Coronary artery (tissue), 2 donors: ENCODE data around the gene FPR1.

Experiments
- DNase-seq: peaks from one replicate; pipeline ENCODE4 v3.0.0-alpha.2; 2017; ENCODE audit warnings: low spot score
- H3K27ac ChIP-seq, 2 donors: fragments of 200-600 bp; sonication (generic); one replicate each; pipeline ENCODE4 v1.5.1; 2016 to 2019
- H3K4me3 ChIP-seq: fragments of 200-600 bp; sonication (generic); 2 replicates; pipeline ENCODE4 v1.5.1; 2016; ENCODE audit warnings: mild to moderate bottlenecking, moderate library complexity
- TF ChIP-seq, protein P1 (sequence below): fragments of 200-600 bp; sonication (generic); IDR thresholded peaks from one replicate; pipeline ENCODE4 v1.5.1; 2019; ENCODE audit warnings: antibody characterized with exemption

Gene FPR1

DNA sequence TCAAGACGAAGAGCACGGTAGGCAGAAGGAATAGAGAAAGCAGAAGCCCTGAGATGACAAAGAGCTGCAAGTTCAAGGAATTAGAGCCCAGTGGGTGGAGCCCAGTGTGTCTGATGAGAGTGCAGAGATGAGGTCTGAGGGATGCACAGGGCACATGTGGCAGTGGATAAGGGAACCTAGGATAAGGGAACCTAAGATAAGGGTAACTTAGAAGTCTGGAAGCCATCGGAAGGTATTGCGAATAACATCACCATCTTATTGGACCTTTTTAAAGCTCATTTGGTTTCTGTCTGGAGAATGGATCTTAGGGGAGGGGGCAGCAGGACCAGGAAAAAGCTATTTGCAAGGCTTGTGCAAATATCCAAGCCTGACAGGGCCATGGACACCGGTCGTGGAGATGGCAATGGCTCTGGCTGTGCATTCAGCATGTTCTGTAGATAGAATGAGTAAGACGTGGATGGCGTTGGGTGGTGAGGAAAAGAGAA lies 44.6 kb upstream of the FPR1 start:
- Histone ChIP-seq H3K4me3 (peak overlapping the region; percentile 53), H3K27ac (peak overlapping the region in 1 of 2 donors; percentile 66)
- TF ChIP-seq, protein P1, sequence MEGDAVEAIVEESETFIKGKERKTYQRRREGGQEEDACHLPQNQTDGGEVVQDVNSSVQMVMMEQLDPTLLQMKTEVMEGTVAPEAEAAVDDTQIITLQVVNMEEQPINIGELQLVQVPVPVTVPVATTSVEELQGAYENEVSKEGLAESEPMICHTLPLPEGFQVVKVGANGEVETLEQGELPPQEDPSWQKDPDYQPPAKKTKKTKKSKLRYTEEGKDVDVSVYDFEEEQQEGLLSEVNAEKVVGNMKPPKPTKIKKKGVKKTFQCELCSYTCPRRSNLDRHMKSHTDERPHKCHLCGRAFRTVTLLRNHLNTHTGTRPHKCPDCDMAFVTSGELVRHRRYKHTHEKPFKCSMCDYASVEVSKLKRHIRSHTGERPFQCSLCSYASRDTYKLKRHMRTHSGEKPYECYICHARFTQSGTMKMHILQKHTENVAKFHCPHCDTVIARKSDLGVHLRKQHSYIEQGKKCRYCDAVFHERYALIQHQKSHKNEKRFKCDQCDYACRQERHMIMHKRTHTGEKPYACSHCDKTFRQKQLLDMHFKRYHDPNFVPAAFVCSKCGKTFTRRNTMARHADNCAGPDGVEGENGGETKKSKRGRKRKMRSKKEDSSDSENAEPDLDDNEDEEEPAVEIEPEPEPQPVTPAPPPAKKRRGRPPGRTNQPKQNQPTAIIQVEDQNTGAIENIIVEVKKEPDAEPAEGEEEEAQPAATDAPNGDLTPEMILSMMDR: no peak
- DNase-seq: no peak

DNA sequence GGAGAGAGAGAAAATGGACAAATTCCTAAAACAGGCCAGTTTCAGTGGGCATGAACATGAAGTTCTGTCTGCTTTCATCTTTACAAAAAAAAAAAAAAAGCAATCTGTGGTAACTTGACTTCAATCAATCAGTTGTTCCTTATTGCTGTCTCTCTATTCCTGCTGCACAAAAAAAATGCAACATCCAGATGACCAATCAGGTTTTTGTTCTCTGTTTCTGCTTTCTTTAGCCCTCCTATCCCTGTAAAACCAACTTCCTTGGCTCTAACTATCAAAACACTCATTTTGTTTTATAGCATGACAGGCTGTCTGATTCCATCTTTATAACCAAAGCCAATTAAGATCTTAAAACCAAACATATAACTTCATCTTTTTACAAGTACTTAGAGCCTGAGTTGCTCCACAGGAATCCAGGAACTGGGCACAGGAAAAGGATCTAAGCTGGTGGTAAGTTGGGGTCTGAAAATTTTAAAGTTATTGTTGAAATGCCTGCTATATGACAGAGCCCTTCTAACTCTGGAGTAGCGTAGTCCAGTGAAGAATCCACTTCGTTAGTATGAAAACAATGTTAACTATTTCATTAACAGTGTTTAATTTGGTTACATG lies 43.3 kb upstream of the FPR1 start, which contains the start of gene FPR3:
Gene FPR3 (plus strand): TSS at position 273 of the 606 bp plus-strand sequence. CDS start 28,592 bp downstream, outside the sequence.
- no peak for DNase-seq
- TF ChIP-seq, protein P1: no peak
- H3K4me3 ChIP-seq: peak within 1 kb of the TSS; percentile 53
- H3K27ac ChIP-seq: peak within 1 kb of the TSS in 1 of 2 donors; percentile 49

DNA sequence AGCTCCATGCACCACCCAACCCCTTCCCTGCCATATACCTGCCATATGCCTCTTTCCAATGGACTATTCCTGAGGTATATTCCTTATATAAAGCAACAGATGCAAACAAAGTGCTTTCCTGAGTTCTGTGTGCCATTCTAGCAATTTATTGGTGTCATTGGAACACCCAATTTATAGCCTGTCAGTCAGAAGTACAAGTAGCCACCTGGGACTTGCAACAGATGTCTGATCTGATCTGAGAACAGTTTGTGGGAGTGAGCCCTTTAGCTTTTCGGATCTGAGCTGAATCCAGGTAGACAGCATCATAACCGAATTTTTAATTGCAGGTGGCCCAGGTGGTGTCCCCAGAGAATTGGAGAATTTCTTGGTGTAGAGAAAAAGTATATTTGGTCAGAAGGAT lies 42.3 kb upstream of the FPR1 start:
- H3K27ac ChIP-seq: no peak overlapping the region
- TF ChIP-seq, protein P1: no peak
- H3K4me3 ChIP-seq: no peak overlapping the region
- no peak for DNase-seq

DNA sequence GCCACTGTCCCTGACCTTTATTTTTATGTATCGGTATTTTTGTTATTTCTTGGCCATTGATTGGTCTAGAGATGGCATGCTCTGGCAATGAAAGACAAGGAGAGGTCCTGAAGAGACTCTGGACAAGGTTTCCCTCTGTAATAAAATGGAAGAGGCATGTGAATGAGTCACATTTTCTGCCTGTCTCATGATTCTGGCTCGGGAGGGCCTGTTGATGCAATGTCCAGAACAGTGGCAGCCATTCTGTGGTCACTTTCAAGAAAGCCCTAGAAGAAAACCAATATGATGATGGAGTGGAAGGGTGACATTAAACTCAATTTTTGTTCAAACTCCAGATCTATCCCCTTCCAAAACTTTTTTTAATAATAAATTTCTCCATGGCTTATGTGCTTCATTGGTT lies 41.3 kb upstream of the FPR1 start:
- H3K27ac ChIP-seq: no peak overlapping the region
- TF ChIP-seq, protein P1: no peak
- no peak overlapping the region for H3K4me3 ChIP-seq
- DNase-seq: no peak

DNA sequence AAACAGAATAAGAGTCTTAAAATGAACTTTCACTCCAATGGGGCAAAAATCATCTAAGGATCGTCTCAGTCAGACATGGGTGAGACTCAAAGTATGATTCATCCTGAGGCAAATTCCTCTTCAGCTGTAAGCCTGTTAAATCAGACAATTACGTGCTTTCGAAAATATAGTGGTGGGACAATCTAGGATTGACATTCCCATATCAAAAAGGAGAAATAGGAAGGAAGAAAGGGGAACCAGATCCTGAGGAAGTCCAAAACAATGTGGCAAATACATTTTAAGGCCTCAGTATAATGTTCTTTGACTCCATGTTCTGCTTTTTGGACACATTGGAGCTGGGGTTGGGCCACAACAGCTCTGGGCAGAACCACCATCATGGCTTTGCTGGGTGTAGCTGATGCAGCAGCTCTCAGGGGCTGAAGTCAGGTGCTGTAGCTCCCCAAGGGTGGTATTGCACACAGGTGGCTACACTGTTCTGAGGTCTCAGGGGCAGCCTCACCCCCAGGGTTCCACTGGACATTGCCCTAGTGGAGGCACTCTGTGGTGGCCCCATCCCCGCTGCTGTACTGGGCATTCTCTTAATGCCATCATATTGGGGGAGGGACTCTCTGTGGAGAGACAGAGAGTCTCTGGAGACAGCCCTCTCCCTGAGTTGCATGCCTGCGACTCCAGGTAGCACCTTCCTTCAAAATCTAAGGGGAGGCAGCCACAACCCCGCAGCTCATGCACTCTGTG lies 37.5 kb upstream of the FPR1 start:
- TF ChIP-seq, protein P1: no peak
- no peak overlapping the region for H3K4me3 ChIP-seq
- DNase-seq: no peak
- H3K27ac ChIP-seq: peak overlapping the region in 1 of 2 donors; percentile 74

DNA sequence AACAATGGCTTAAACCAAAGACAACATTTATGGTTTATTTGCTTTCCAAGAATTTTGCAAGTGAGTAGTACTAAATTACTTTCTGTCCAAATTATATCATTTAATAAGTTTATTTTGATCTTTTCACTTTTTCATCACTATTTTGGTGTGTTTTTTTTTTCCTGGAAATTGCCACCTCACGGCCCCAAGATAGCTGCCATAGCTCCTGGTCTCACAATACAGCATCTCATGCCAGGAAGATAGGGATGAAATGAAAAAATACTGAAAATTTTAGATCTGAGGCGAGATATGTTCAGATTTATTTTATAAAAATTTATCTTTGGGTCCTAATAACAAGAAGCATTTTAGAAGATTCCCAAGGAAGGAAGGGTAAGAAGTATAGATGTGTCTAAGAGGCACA lies 36.4 kb upstream of the FPR1 start:
- DNase-seq: no peak
- TF ChIP-seq, protein P1: no peak
- no peak overlapping the region for H3K4me3 ChIP-seq
- no peak overlapping the region for H3K27ac ChIP-seq
